ENCODE measurements around the gene TSKU.
"Not testable (repeated sequence)": the region's sequence is repeated elsewhere in the genome, so short reads cannot be mapped to it uniquely, and the experiment has no call there.

The TSKU gene

GRCh38 chr11:76788661-76789442 is 5.7 kb downstream of the TSKU start:
- DNase-seq (ENCODE audit: low read depth), result no peak

GRCh38 chr11:76789443-76789719 is 6.2 kb downstream of the TSKU start:
- no peak for DNase-seq (ENCODE audit: low read depth)

GRCh38 chr11:76790251-76790650 is 7.1 kb downstream of the TSKU start:
- no peak for DNase-seq (ENCODE audit: low read depth)

- not testable (repeated sequence) for DNase-seq (ENCODE audit: low read depth)
Observed at GRCh38 chr11:76791002-76791770, 8.0 kb downstream of the TSKU start.

GRCh38 chr11:76791861-76792260 is 8.7 kb downstream of the TSKU start:
- no peak for DNase-seq (ENCODE audit: low read depth)

- no peak for DNase-seq (ENCODE audit: low read depth)
Observed at GRCh38 chr11:76792505-76793264, 9.5 kb downstream of the TSKU start.

GRCh38 chr11:76793391-76794291 is 10.5 kb downstream of the TSKU start:
- no peak for DNase-seq (ENCODE audit: low read depth)

- DNase-seq (ENCODE audit: low read depth), result no peak
Observed at GRCh38 chr11:76794371-76795289, 11.5 kb downstream of the TSKU start.

GRCh38 chr11:76795290-76795935 is 12.3 kb downstream of the TSKU start:
- no peak for DNase-seq (ENCODE audit: low read depth)

GRCh38 chr11:76795936-76796441 is 12.8 kb downstream of the TSKU start:
- DNase-seq (ENCODE audit: low read depth), result no peak

- DNase-seq (ENCODE audit: low read depth), result no peak
Observed at GRCh38 chr11:76796511-76797198, 13.5 kb downstream of the TSKU start.

- DNase-seq (ENCODE audit: low read depth), result no peak
Observed at GRCh38 chr11:76797341-76798201, 14.4 kb downstream of the TSKU start.

GRCh38 chr11:76798202-76798581 is 15.0 kb downstream of the TSKU start:
- DNase-seq (ENCODE audit: low read depth), result no peak

GRCh38 chr11:76798671-76799065 is 15.5 kb downstream of the TSKU start:
- no peak for DNase-seq (ENCODE audit: low read depth)

GRCh38 chr11:76799066-76799804 is 16.1 kb downstream of the TSKU start:
- DNase-seq (ENCODE audit: low read depth), result peak; percentile 56

GRCh38 chr11:76800466-76801200 is 17.5 kb downstream of the TSKU start:
- no peak for DNase-seq (ENCODE audit: low read depth)

GRCh38 chr11:76801225-76801624 is 18.1 kb downstream of the TSKU start:
- DNase-seq (ENCODE audit: low read depth), result no peak

All from stimulated activated CD8-positive, alpha-beta memory T cell treated with anti-CD3 and anti-CD28 coated beads, Interleukin-15, amount 100 ng/mL, for 24 hours (primary cell).